HCT116 (cell line): ENCODE results near the gene GABBR2. TPM values are rescaled to one million over a fixed set of nuclear protein-coding genes. Genes with fewer than 3 reads are reported as not detected.

Experiments used
- ATAC-seq: fragments of 200-7000 bp; cut with Tn5 transposase; 2 replicates; pipeline ENCODE4 v1.9.1; 2020; ENCODE audit warnings: mild to moderate bottlenecking, moderate library complexity
- BruUV-seq: library from RNA; stranded (reverse); fragments of 400-500 nt; replicated peaks from 2 replicates; lab custom pipeline; 2021; lab: Mats Ljungman, UMichigan
- CTCF ChIA-PET: fragments of 300-600 bp; sonication (Branson Sonifier 250); formaldehyde crosslinking; loops from one replicate; lab custom pipeline; 2021; ENCODE audit warnings: antibody characterized with exemption; lab: Charles Lee
- POLR2A ChIA-PET: fragments of 300-600, 350-600 bp; sonication (Branson Sonifier 250); formaldehyde crosslinking; loops from one replicate; lab custom pipeline; 2021; ENCODE audit warnings: antibody characterized with exemption; lab: Charles Lee
- RAD21 ChIA-PET, 2 experiments: fragments of 300-600 bp; sonication (Branson Sonifier 250); formaldehyde crosslinking; loops; one replicate each; lab custom pipeline; 2023; ENCODE audit warnings: low total read pairs in 2 of 2; ENCODE audit not compliant: uncharacterized antibody in 2 of 2, unreplicated experiment in 2 of 2, low non-redundant PET in 1 of 2; lab: Charles Lee
- DNase-seq: peaks from one replicate; pipeline ENCODE4 v3.0.0-alpha.2; 2010; ENCODE audit warnings: low read depth, low spot score
- H2AFZ ChIP-seq: fragments of 200-600 bp; shearing (Covaris generic), sonication (generic); 2 replicates; pipeline ENCODE4 v1.6.1; 2017; ENCODE audit warnings: low read depth, mixed run types, mixed read lengths, antibody characterized with exemption, low read length; ENCODE audit not compliant: poor library complexity, severe bottlenecking
- H3K27ac ChIP-seq: 2 replicates; pipeline ENCODE4 v1.5.1; 2012; ENCODE audit warnings: low read depth, low read length
- H3K27me3 ChIP-seq: fragments of 200-600 bp; sonication (generic); 2 replicates; pipeline ENCODE4 v1.6.1; 2016; ENCODE audit warnings: mixed run types, low read length, mixed read lengths; ENCODE audit not compliant: insufficient read depth
- H3K36me3 ChIP-seq, 2 experiments: fragments of 200-500 bp in 1 of 2; fragments of 200-600 bp in 1 of 2; sonication (Bioruptor generic) in 1 of 2; sonication (generic) in 1 of 2; 2 replicates each; pipeline versions ENCODE4 v1.5.1 to v1.6.1; 2014 to 2016; ENCODE audit warnings: low read length in 2 of 2, inconsistent platforms in 1 of 2, mixed read lengths in 1 of 2, mixed run types in 1 of 2; ENCODE audit not compliant: insufficient read depth in 2 of 2, control insufficient read depth in 1 of 2
- H3K4me1 ChIP-seq, 2 experiments: fragments of 200-600 bp in 1 of 2; sonication (generic) in 1 of 2; 2 replicates each; pipeline versions ENCODE4 v1.5.1 to v1.6.1; 2012 to 2017; ENCODE audit warnings: low read length in 2 of 2, inconsistent platforms in 1 of 2, mild to moderate bottlenecking in 1 of 2, mixed read lengths in 1 of 2, mixed run types in 1 of 2, moderate library complexity in 1 of 2; ENCODE audit not compliant: insufficient read depth in 2 of 2, control insufficient read depth in 1 of 2
- H3K4me2 ChIP-seq: fragments of 200-600 bp; sonication (generic); 2 replicates; pipeline ENCODE4 v1.6.1; 2017; ENCODE audit warnings: mixed run types, low read length, mixed read lengths
- H3K4me3 ChIP-seq, 2 experiments: fragments of 200-600 bp in 1 of 2; sonication (generic) in 1 of 2; replicated peaks in 1 of 2; 2 replicates each; pipeline ENCODE4 v1.5.1; 2011 to 2016; ENCODE audit warnings: low read length in 2 of 2, control low read depth in 1 of 2, low read depth in 1 of 2, mild to moderate bottlenecking in 1 of 2, mixed read lengths in 1 of 2, mixed run types in 1 of 2
- H3K79me2 ChIP-seq: fragments of 200-600 bp; sonication (generic); 2 replicates; pipeline ENCODE4 v1.6.1; 2017; ENCODE audit warnings: mild to moderate bottlenecking, mixed run types, low read length, moderate library complexity, mixed read lengths; ENCODE audit not compliant: insufficient read depth
- H3K9ac ChIP-seq: fragments of 200-600 bp; sonication (generic); 2 replicates; pipeline ENCODE4 v1.6.1; 2016; ENCODE audit warnings: low read length, mixed read lengths
- H3K9me2 ChIP-seq: fragments of 200-600 bp; sonication (generic), shearing (Covaris generic); 2 replicates; pipeline ENCODE4 v1.6.1; 2017; ENCODE audit warnings: mixed run types, mild to moderate bottlenecking, moderate library complexity; ENCODE audit not compliant: insufficient read depth
- H3K9me3 ChIP-seq, 2 experiments: fragments of 200-500 bp in 1 of 2; fragments of 200-600 bp in 1 of 2; sonication (Bioruptor generic) in 1 of 2; sonication (generic) in 1 of 2; 2 replicates each; pipeline ENCODE4 v1.6.1; 2014 to 2017; ENCODE audit warnings: low read length in 2 of 2, mixed read lengths in 2 of 2, inconsistent platforms in 1 of 2, low read depth in 1 of 2, mild to moderate bottlenecking in 1 of 2, mixed run types in 1 of 2, moderate library complexity in 1 of 2; ENCODE audit not compliant: control insufficient read depth in 1 of 2, insufficient read depth in 1 of 2
- H4K20me1 ChIP-seq: fragments of 200-600 bp; sonication (generic), shearing (Covaris generic); 2 replicates; pipeline ENCODE4 v1.6.1; 2017; ENCODE audit warnings: mixed run types, mild to moderate bottlenecking, moderate library complexity; ENCODE audit not compliant: insufficient read depth
- CEBPB ChIP-seq: IDR thresholded peaks from 2 replicates; pipeline ENCODE4 v1.6.1; 2012; ENCODE audit warnings: low read depth
- CTCF ChIP-seq, 3 experiments: fragments of 200-600 bp in 1 of 3; sonication (generic) in 1 of 3; IDR thresholded peaks in 2 of 3; conservative IDR thresholded peaks in 1 of 3; 2 replicates each; pipeline ENCODE4 v1.5.1; 2012 to 2017; ENCODE audit warnings: low read depth in 2 of 3, low read length in 2 of 3, antibody characterized with exemption in 1 of 3, borderline replicate concordance in 1 of 3, control low read depth in 1 of 3, mild to moderate bottlenecking in 1 of 3, mixed read lengths in 1 of 3, mixed run types in 1 of 3, moderate library complexity in 1 of 3; ENCODE audit not compliant: insufficient read depth in 1 of 3
- EZH2phosphoT487 ChIP-seq: fragments of 200-600 bp; IDR thresholded peaks from 2 replicates; pipeline ENCODE4 v1.6.1; 2018; ENCODE audit warnings: antibody characterized with exemption, borderline replicate concordance
- POLR2A ChIP-seq: IDR thresholded peaks from 2 replicates; pipeline ENCODE4 v1.7.0; 2011; ENCODE audit warnings: borderline replicate concordance; ENCODE audit not compliant: insufficient read depth, insufficient read length; ENCODE audit errors: extremely low read depth
- REST ChIP-seq: IDR thresholded peaks from 2 replicates; pipeline ENCODE4 v1.6.1; 2012; ENCODE audit warnings: low read depth
- SIN3A ChIP-seq: IDR thresholded peaks from 2 replicates; pipeline ENCODE4 v1.6.1; 2012; ENCODE audit warnings: low read depth
- TCF7L2 ChIP-seq: IDR thresholded peaks from 2 replicates; pipeline ENCODE4 v1.7.0; 2011; ENCODE audit warnings: borderline replicate concordance, inconsistent platforms; ENCODE audit not compliant: insufficient read depth, insufficient read length; ENCODE audit errors: extremely low read depth
- ZBTB33 ChIP-seq: IDR thresholded peaks from 2 replicates; pipeline ENCODE4 v1.6.1; 2011; ENCODE audit warnings: mild to moderate bottlenecking, low read length, moderate library complexity; ENCODE audit not compliant: insufficient replicate concordance; ENCODE audit errors: extremely low read depth
- ZFX ChIP-seq: fragments of 450-650 bp; IDR thresholded peaks from 2 replicates; pipeline ENCODE4 v1.6.1; 2017
- intact Hi-C: fragments of 100-400 bp; cut with micrococcal nuclease; formaldehyde crosslinking; loops from 2 replicates; pipeline ENCODE4 v1.10.0; 2022
- total RNA-seq: library from RNA; stranded (reverse); gene quantifications from one replicate; pipeline ENCODE4 v1.2.1, GENCODE V29; 2021; ENCODE audit not compliant: unreplicated experiment

The GABBR2 gene
- total RNA-seq, 1 experiment from 2014 or later = 0.15 TPM

GRCh38 chr9:98310752-98311392, 397.9 kb downstream of the GABBR2 start (continued):
- TF ChIP-seq REST = no peak
- no peak for TF ChIP-seq SIN3A
- no peak for TF ChIP-seq TCF7L2
- TF ChIP-seq, all 23 proteins: peak for 0

GRCh38 chr9:98306384-98307145, 402.2 kb downstream of the GABBR2 start:
- Histone ChIP-seq H3K9me2 (no peaks in the 10 kb centered on the region), H3K9ac (no peak overlapping the region), H3K27me3 (no peaks in the 10 kb centered on the region), H2AFZ (no peak overlapping the region), H4K20me1 (no peaks in the 10 kb centered on the region), H3K4me2 (no peak overlapping the region), H3K27ac (no peak overlapping the region), H3K36me3 (no peaks in the 10 kb centered on the region), H3K9me3 (no peaks in the 10 kb centered on the region), H3K79me2 (no peaks in the 10 kb centered on the region), H3K4me3 (no peak overlapping the region), H3K4me1 (peaks cover 0 to 7% of the 10 kb centered on the region in 2 experiments; a peak in 2 of 4 replicates)
- ChIA-PET CTCF (interaction anchor here (1.2 kb wide), 1 partner anchor 470 kb away, joined by 3 read pairs; no protein-coding TSS in a partner anchor), POLR2A (no interaction called here), RAD21 (no interaction called here)
- intact Hi-C loops = no loop called here
- BruUV-seq = no TSS peak
- TF ChIP-seq ZFX (no peak), CEBPB (no peak), POLR2A (no peak), ZBTB33 (no peak), CTCF (IDR thresholded peaks at IDR 0.05 in 2 of 3, conservative IDR thresholded peaks at IDR 0.05 in 1 of 3; ENCODE audit: borderline replicate concordance in 1 of 3, insufficient read depth in 1 of 3, low read depth in 2 of 3, low read length in 2 of 3) (no peak), EZH2phosphoT487 (no peak)
- no peak for DNase-seq
- ATAC-seq = peak; percentile 43; the same call in 1 of the 2 replicates
